22Rv1 (cell line): ENCODE results near the gene WWTR1.

Source experiments
- ZFX ChIP-seq: fragments of 450-650 bp; IDR thresholded peaks from 2 replicates; pipeline ENCODE4 v1.6.1; 2017; ENCODE audit warnings: antibody characterized with exemption, borderline replicate concordance
- TF ChIP-seq, protein P1 (sequence below): fragments of 450-650 bp; IDR thresholded peaks from 2 replicates; pipeline ENCODE4 v1.5.1; 2017; ENCODE audit warnings: mild to moderate bottlenecking

DNA sequence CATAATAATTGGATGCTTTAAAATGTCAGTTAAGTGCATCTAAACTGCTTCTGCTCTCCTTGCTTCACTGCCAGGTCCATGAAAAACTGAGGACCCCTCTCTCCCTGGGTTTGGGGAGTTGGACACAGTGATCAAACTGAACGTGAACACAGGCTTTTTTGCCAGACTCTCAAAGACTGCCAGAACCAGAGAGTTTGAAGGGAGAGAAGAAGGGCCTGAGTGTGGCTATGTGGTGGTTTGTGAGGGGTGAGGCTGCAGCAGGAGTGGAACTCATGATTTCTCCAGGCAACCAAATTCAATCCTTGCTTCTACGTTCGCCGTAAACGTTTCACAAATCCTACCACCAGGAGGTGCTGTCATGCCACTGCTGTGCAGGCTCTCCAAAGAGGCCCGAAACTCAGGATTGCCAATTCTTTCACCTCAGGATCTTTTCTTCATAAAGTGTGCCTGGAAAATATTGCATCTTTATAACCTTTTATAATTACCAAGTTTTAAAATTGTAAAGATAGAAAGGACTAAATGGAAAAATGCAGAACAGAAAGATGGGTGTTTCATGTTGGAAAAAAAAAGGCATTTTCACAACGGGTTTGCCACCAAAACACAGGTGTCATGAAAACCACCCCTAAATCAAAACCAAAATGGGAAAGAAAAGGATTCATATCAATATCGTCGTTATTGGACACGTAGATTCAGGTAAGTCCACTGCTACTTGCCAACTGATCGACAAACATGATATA, 163.6 kb downstream of the WWTR1 start:
- TF ChIP-seq, protein P1, sequence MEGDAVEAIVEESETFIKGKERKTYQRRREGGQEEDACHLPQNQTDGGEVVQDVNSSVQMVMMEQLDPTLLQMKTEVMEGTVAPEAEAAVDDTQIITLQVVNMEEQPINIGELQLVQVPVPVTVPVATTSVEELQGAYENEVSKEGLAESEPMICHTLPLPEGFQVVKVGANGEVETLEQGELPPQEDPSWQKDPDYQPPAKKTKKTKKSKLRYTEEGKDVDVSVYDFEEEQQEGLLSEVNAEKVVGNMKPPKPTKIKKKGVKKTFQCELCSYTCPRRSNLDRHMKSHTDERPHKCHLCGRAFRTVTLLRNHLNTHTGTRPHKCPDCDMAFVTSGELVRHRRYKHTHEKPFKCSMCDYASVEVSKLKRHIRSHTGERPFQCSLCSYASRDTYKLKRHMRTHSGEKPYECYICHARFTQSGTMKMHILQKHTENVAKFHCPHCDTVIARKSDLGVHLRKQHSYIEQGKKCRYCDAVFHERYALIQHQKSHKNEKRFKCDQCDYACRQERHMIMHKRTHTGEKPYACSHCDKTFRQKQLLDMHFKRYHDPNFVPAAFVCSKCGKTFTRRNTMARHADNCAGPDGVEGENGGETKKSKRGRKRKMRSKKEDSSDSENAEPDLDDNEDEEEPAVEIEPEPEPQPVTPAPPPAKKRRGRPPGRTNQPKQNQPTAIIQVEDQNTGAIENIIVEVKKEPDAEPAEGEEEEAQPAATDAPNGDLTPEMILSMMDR, result peak; percentile 96
- no peak for TF ChIP-seq ZFX
